HG03064 (cell line): ENCODE measurements around the gene SHE.

Experiments
- ATAC-seq: cut with Tn5 transposase; IDR thresholded peaks from one replicate; pipeline ENCODE4 v1.9.1; 2021; ENCODE audit warnings: low read depth; ENCODE audit not compliant: unreplicated experiment

Gene SHE

GRCh38 chr1:154481053-154481452 lies 21.2 kb downstream of the SHE start:
- no peak for ATAC-seq

DNA sequence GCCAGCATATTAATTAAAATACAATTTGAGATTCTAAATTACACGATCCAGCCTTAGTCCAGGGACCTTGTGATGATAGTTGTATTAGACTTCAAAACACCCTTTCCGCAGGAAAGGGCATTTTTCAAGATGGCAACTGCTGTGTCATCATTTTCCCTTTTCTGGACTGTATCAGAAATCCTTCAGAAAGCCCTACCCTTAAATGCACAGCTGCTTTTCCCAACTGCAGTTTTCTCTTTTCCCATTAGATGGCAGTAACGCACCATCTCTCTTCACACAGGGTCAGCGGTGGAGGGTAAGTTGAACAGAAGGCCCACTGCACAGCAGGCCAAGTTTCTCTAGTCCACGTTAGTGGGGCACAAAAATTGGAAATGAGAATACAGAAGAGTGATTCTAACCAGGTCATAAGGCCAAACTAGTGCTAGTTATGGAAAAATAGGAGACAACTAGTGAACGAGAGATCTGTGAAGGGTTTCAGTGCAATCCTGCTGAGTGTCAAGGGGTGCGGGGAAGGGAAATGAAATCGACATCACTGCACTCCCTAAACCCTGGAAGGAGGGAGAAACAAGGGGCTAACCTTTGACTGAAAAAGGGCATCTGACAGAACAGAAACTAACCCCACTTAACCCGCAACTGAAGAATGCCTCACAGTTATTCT lies 22.3 kb downstream of the SHE start:
- no peak for ATAC-seq

DNA sequence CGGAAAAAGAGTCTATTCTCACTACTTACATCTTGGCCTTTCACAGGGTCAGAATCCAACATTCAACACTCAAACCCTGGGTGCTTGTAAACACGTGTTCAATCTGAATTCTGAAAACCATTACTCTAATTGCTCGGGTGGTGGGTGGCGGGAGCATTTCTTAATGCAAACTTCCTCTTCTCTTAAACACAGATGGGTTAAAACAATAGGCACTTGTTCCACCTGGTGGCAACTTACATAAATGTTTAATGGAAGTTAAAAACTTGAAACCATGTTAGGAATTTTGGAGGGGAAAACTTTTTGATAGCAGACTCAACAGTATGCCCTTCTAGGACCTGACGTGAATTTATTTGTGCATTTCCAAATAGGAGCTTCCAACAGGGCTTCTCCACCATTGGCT lies 23.6 kb downstream of the SHE start:
- ATAC-seq: no peak

- ATAC-seq: no peak
Observed at GRCh38 chr1:154478013-154478412, 24.2 kb downstream of the SHE start.

- ATAC-seq: no peak
Observed at GRCh38 chr1:154476791-154477190, 25.4 kb downstream of the SHE start.

- ATAC-seq: no peak
Observed at GRCh38 chr1:154474802-154475201, 27.4 kb downstream of the SHE start.

DNA sequence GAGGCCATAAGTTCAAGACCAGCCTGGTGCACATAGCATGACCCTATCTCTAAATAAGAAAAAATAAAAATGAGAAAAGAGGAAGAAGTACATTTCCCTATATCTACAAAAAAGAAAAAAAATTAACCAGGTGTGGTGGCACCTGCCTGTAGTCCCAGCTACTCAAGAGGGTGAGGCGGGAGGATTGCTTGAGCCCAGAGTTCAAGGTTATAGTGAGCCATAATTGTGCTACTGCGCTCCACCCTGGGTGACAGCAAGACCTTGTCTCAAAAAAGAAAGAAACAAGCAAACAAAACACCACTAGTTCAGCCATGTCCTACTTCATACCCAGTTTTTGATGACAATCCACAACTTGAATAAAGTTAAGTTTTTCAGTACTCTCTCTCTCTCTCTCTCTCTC lies 30.9 kb downstream of the SHE start:
- no peak for ATAC-seq

DNA sequence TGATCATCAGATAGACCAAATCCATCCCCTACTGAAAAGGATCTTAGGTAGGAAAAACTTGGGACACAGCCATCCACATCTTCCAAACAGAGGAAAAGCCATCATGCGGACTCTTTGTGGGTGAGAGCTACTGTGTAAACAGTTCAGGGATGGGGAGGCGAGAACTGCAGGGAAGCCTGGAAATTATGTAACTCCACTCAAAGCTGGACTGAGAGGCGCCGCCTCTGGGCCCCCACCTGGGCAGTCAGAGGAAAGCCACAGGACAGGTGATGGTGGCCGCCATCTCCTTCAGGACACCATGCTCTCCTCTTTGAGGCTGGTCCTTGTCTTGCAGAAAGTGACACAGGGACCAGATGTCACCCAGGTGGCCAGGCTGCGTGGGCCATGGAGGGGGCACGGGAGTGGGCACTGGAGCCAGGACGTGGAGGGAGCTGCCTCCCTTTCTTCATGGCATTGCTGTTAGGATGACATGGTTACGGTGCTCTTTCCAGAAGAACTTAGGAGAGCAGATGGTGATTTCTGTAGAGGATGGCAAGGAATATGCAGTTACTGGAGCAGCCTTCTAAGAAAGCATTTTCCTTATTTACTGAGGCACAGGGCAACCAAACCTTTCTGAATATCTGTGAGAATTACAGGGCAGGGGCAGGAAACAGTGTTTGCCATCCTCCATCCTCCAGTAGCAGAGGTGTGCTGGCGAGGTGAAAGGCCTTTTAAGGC lies 32.2 kb downstream of the SHE start:
- ATAC-seq: no peak

DNA sequence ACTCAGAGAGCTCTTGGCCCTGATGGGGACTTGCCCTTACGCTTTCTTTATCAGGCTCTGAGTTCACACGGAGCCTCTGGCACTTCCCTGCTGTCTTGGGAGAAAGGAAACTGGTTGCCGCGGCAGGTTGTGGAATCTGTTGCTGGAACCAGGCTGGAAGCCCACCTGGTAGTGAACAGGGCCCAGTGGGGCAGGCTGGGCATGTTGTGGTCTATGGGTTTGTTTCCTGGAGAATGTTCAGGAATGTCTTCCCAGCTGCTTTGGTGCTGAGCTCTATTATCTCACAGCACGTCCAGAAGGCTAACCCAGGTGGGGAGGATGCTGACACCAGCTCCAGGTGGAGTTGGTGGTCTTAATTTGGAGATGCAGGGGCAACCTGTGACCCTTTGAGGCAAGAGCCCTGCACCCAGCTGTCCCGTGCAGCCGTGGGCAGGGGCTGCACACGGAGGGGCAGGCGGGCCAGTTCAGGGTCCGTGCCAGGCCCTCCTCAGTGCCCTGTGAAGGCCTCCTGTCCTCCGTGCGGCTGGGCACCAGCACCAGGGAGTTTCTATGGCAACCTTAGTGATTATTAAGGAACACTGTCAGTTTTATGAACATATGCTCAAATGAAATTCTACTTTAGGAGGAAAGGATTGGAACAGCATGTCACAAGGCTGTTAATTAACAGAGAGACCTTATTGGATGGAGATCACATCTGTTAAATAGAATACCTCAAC lies 33.5 kb downstream of the SHE start:
- no peak for ATAC-seq

DNA sequence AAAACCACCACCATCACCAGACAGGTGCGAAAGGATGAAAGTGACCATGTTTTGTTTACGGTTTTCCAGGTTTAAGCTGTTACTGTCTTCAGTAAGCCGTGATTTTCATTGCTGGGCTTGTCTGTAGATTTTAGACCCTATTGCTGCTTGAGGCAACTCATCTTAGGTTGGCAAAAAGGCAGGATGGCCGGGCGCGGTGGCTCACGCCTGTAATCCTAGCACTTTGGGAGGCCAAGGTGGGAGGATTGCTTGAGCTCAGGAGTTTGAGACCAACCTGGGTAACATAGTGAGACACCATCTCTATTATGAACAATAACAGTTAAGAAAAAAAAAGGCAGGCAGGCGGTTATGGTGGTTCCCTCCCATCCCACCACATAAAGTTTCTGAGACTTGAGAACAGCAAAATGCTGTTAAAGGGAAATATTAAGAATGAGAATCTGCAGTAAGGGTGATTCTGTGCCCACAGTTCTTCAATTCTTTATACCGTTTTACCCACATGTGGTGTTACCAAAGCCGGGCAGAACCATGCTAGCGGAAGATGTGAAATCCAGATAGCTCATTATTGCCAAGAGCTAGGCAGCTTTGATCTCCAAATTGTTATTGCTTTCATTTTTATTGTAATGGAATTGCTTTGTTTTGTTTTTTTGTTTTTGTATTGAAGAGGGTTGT lies 34.6 kb downstream of the SHE start:
- ATAC-seq: no peak

GRCh38 chr1:154466921-154467417 lies 35.2 kb downstream of the SHE start:
- no peak for ATAC-seq

DNA sequence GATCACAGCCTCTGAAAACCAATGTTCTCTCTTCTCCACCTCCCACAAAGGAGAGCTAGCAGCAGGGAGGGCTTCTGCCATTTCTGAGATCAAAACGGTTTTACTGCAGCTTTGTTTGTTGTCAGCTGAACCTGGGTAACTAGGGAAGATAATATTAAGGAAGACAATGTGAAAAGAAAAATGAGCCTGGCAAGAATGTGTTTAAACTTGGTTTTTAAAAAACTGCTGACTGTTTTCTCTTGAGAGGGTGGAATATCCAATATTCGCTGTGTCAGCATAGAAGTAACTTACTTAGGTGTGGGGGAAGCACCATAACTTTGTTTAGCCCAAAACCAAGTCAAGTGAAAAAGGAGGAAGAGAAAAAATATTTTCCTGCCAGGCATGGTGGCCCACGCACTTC lies 36.0 kb downstream of the SHE start:
- no peak for ATAC-seq

DNA sequence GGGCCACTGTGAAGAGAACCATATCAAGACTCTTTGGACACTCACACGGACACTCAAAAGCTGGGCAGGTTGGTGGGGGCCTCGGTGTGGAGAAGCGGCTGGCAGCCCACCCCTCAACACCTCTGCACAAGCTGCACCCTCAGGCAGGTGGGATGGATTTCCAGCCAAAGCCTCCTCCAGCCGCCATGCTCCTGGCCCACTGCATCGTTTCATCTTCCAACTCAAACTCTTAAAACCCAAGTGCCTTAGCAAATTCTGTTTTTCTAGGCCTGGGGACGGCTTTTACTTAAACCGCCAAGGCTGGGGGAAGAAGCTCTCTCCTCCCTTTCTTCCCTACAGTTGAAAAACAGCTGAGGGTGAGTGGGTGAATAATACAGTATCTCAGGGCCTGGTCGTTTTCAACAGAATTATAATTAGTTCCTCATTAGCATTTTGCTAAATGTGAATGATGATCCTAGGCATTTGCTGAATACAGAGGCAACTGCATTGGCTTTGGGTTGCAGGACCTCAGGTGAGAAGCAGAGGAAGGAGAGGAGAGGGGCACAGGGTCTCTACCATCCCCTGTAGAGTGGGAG lies 36.5 kb downstream of the SHE start:
- no peak for ATAC-seq

DNA sequence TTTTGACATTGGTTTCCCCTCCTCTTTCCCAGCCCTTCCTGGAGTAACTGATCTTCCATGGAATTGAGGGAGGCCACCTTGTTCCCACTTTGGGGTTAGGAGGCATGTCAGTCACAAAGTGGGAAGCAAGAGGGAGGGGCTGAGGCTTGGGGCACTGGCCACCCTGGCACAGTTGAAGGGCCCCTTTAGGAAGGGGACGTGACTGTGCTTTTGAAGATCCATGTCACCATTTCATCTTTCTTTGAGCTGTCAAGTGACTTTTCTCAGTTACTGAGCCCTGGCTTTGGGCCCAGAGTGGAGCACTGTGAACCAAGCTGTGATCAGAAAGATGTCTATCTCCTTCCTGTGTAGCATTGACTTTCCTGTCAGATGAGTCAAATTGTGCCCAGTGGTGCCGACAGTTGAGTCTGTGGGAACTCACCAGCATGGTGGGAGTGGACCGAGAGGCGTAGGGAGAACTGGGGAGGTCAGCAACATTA lies 38.7 kb downstream of the SHE start:
- ATAC-seq: no peak

DNA sequence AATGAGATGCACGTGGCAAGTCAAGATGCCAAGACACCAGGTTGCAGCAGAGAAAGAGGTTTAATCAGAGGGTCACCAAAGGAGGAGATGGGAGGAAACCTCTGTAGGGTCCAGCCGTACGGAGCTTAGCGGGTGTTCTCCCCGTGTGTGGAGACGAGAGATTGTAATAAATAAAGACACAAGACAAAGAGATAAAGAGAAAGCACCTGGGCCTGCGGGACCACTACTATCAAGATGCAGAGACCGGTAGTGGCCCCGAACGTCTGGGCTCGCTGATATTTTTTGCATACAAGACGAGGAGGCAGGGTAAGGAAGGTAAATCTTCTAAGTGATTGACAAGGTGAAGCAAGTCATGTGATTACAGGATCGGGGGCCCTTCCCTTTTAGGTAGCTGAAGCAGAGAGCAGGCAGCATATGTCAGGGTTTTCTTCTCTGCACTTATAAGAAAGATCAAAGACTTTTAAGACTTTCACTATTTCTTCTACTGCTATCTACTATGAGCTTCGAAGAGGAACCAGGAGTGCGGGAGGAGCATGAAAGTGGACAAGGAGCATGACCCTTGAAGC lies 41.4 kb downstream of the SHE start:
- ATAC-seq: no peak

GRCh38 chr1:154459080-154459479 lies 43.1 kb downstream of the SHE start:
- ATAC-seq: no peak

DNA sequence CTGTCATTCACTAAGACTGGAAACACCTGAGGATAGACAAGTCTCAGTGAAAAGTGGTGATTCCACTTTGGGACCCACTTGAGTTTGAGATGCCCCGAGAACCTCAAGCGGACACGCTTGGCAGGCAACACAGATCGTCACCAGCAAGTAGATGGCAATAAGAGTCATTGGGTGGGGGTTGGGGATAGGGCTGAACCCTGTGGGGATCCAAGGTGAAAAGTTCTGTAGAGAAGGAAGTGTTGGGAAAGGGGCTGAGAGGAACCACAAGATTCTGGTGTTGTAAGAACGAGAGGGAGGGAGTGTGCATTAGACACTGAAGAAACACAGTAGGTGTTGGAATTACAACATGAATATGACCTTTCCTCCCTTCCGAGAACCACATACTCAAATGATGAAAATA lies 45.6 kb downstream of the SHE start:
- ATAC-seq: no peak

GRCh38 chr1:154454386-154455120 lies 47.7 kb downstream of the SHE start:
- no peak for ATAC-seq

DNA sequence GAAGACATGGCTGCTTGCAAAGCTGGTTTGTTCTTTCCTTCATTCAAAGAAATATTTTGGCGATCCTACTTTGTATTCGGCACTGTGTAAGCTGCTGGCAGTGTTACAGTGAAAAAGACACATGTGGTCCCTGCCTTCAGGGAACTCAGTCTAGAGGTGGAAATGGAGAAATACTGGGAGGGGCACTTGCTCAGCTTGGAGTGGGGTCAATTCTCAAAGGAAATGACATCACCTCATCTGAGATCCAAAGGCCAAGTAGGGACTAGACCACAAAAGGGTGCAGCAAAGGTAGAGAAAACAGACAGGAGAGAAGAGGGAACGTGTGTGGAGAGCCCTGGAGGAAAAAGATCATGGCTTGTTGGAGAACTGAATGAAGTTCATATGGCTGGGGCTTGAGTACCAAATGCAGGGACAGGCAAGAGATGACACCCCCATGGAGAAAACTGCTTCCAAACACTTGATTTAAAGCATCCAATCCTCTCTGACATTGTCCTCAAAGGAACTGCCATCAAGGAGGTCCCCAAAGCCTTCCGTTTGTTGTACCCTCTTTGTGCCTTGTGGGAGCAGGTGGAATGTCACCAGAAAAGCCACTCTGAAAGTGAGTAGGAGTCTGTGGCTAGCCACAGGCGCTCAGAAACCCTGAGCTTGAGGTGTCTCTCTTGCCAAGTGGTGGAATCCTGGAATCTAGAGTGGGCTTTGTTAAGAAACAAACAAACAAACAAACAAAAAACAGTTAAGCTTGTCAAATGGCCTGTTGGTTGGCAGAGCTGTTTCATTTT lies 48.4 kb downstream of the SHE start:
- no peak for ATAC-seq
